ENCODE data around the gene CCDC71L. TPM values are rescaled to one million over a fixed set of nuclear protein-coding genes. Genes with fewer than 3 reads are reported as not detected.
"Not testable (repeated sequence)": the region's sequence is repeated elsewhere in the genome, so short reads cannot be mapped to it uniquely, and the experiment has no call there.

Gene CCDC71L
- total RNA-seq, 1 experiment from 2014 or later: 6.0 TPM

- Histone ChIP-seq H3K4me3 (ENCODE audit: low read depth in 2 of 2, low read length in 2 of 2) (no peak overlapping the region), H3K36me3 (ENCODE audit: control insufficient read depth, insufficient read depth, low read length) (no peaks in the 10 kb centered on the region), H3K27me3 (ENCODE audit: control insufficient read depth, insufficient read depth, low read length) (no peaks in the 10 kb centered on the region), H3K27ac (ENCODE audit: low read length) (no peak overlapping the region), H3K9me3 (ENCODE audit: control insufficient read depth, insufficient read depth, low read depth, low read length) (no peaks in the 10 kb centered on the region), H3K4me1 (ENCODE audit: control insufficient read depth, insufficient read depth, low read length) (no peaks in the 10 kb centered on the region)
- BruUV-seq (replicated peaks): no TSS peak
- TF ChIP-seq CTCF (IDR thresholded peaks at IDR 0.05) (no peak), POLR2AphosphoS5 (IDR thresholded peaks at IDR 0.05; ENCODE audit: low read depth, low read length) (no peak), TCF7L2 (IDR thresholded peaks at IDR 0.05; ENCODE audit: low read depth, low read length) (no peak), REST (IDR thresholded peaks at IDR 0.05; ENCODE audit: insufficient read depth in 1 of 2, low read depth in 2 of 2, low read length in 1 of 2) (no peak), SIN3A (IDR thresholded peaks at IDR 0.05; ENCODE audit: borderline replicate concordance, insufficient read depth, low read depth, low read length) (no peak)
- in situ Hi-C loops (cut with HindIII; ENCODE audit: low pct_unique_long_range_greater_than_20kb, low sequenced_read_pairs): no loop called here
- DNase-seq (ENCODE audit: low read depth, low spot score): no peak
- no peak for ATAC-seq
- CTCF ChIA-PET: no interaction called here
- intact Hi-C loops (cut with micrococcal nuclease; ENCODE audit: unreplicated experiment): no loop called here
- POLR2A ChIA-PET: no interaction called here
Observed at GRCh38 chr7:106678795-106679152, 17.8 kb upstream of the CCDC71L start.

GRCh38 chr7:106676506-106676905 lies 15.5 kb upstream of the CCDC71L start:
- H3K27me3 ChIP-seq (ENCODE audit: control insufficient read depth, insufficient read depth, low read length); in situ Hi-C loops (cut with HindIII; ENCODE audit: low pct_unique_long_range_greater_than_20kb, low sequenced_read_pairs); H3K4me1 ChIP-seq (ENCODE audit: control insufficient read depth, insufficient read depth, low read length); DNase-seq (ENCODE audit: low read depth, low spot score); BruUV-seq (replicated peaks); POLR2A ChIA-PET; H3K36me3 ChIP-seq (ENCODE audit: control insufficient read depth, insufficient read depth, low read length); H3K4me3 ChIP-seq (ENCODE audit: low read depth in 2 of 2, low read length in 2 of 2); intact Hi-C loops (cut with micrococcal nuclease; ENCODE audit: unreplicated experiment); H3K27ac ChIP-seq (ENCODE audit: low read length); H3K9me3 ChIP-seq (ENCODE audit: control insufficient read depth, insufficient read depth, low read depth, low read length); CTCF ChIA-PET; ATAC-seq: not testable (repeated sequence)

GRCh38 chr7:106673688-106674087 lies 12.7 kb upstream of the CCDC71L start:
- H3K4me1 ChIP-seq (ENCODE audit: control insufficient read depth, insufficient read depth, low read length); DNase-seq (ENCODE audit: low read depth, low spot score); H3K4me3 ChIP-seq (ENCODE audit: low read depth in 2 of 2, low read length in 2 of 2); H3K36me3 ChIP-seq (ENCODE audit: control insufficient read depth, insufficient read depth, low read length); intact Hi-C loops (cut with micrococcal nuclease; ENCODE audit: unreplicated experiment); BruUV-seq (replicated peaks); H3K9me3 ChIP-seq (ENCODE audit: control insufficient read depth, insufficient read depth, low read depth, low read length); H3K27me3 ChIP-seq (ENCODE audit: control insufficient read depth, insufficient read depth, low read length); H3K27ac ChIP-seq (ENCODE audit: low read length); in situ Hi-C loops (cut with HindIII; ENCODE audit: low pct_unique_long_range_greater_than_20kb, low sequenced_read_pairs); POLR2A ChIA-PET; ATAC-seq; CTCF ChIA-PET: not testable (repeated sequence)

GRCh38 chr7:106671930-106672329 lies 11.0 kb upstream of the CCDC71L start:
- H3K27ac ChIP-seq (ENCODE audit: low read length); CTCF ChIA-PET; ATAC-seq; H3K36me3 ChIP-seq (ENCODE audit: control insufficient read depth, insufficient read depth, low read length); POLR2A ChIA-PET; H3K4me1 ChIP-seq (ENCODE audit: control insufficient read depth, insufficient read depth, low read length); BruUV-seq (replicated peaks); H3K9me3 ChIP-seq (ENCODE audit: control insufficient read depth, insufficient read depth, low read depth, low read length); H3K27me3 ChIP-seq (ENCODE audit: control insufficient read depth, insufficient read depth, low read length); H3K4me3 ChIP-seq (ENCODE audit: low read depth in 2 of 2, low read length in 2 of 2); DNase-seq (ENCODE audit: low read depth, low spot score); intact Hi-C loops (cut with micrococcal nuclease; ENCODE audit: unreplicated experiment); in situ Hi-C loops (cut with HindIII; ENCODE audit: low pct_unique_long_range_greater_than_20kb, low sequenced_read_pairs): not testable (repeated sequence)
